ENCODE data around the gene PLVAP. TPM values are rescaled to one million over a fixed set of nuclear protein-coding genes. Genes with fewer than 3 reads are reported as not detected.

PLVAP gene
- total and polyA plus RNA-seq, 9 of the 15 experiments (the other 6 are each of a cell fraction or from before 2014, with no cell fraction given) = 0.09 to 0.84 (median 0.51) TPM; not detected in 4

GRCh38 chr19:17334414-17335409, 42.4 kb downstream of the PLVAP start, which contains the start of gene ANO8 (continued):
- TF ChIP-seq ZNF512 (tag; IDR thresholded peaks at IDR 0.05) = no peak
- TF ChIP-seq SREBF2 (CRISPR knock-in tag; IDR thresholded peaks at IDR 0.05) = no peak
- TF ChIP-seq FOS (IDR thresholded peaks at IDR 0.05; ENCODE audit: extremely low read depth, insufficient read length) = no peak
- no peak for TF ChIP-seq SMARCA5 (IDR thresholded peaks at IDR 0.05)
- TF ChIP-seq PTTG1 (tag; IDR thresholded peaks at IDR 0.05; ENCODE audit: low read depth) = no peak
- TF ChIP-seq HDAC8 (tag; IDR thresholded peaks at IDR 0.05) = 0 out of 2 replicates have a peak, but pooled peaks have one; percentile 24
- no peak for TF ChIP-seq ILK (tag; IDR thresholded peaks at IDR 0.05; ENCODE audit: borderline replicate concordance, low read depth)
- peak; percentile 72 for TF ChIP-seq HDAC2 (IDR thresholded peaks at IDR 0.05)
- TF ChIP-seq POU5F1 (IDR thresholded peaks at IDR 0.05; ENCODE audit: borderline replicate concordance, low read depth, low read length, partially characterized antibody) = no peak
- TF ChIP-seq ZNF57 (CRISPR knock-in tag; IDR thresholded peaks at IDR 0.05) = no peak
- no peak for TF ChIP-seq TRIM25 (IDR thresholded peaks at IDR 0.05; ENCODE audit: borderline replicate concordance)
- peak; percentile 65 for TF ChIP-seq MEIS2 (IDR thresholded peaks at IDR 0.05; ENCODE audit: partially characterized antibody)
- TF ChIP-seq SOX6 (IDR thresholded peaks at IDR 0.05) = peak; percentile 82
- TF ChIP-seq ETS2 (tag; IDR thresholded peaks at IDR 0.05; ENCODE audit: borderline replicate concordance, poor library complexity, severe bottlenecking) = no peak
- no peak for TF ChIP-seq XRCC3 (IDR thresholded peaks at IDR 0.05)
- TF ChIP-seq MTA2 (IDR thresholded peaks at IDR 0.05; ENCODE audit: low read depth) = no peak
- TF ChIP-seq ZFX (CRISPR knock-in tag; IDR thresholded peaks at IDR 0.05) = peak; percentile 92
- TF ChIP-seq TGIF2 (CRISPR knock-in tag; IDR thresholded peaks at IDR 0.05) = no peak; the same call in 1 of the 2 replicates
- no peak for TF ChIP-seq NFRKB (IDR thresholded peaks at IDR 0.05; ENCODE audit: low read depth)
- no peak for TF ChIP-seq ZSCAN32 (CRISPR knock-in tag; IDR thresholded peaks at IDR 0.05)
- peak; percentile 95 for TF ChIP-seq ATF7 (IDR thresholded peaks at IDR 0.05)
- peak; percentile 88 to 93 for TF ChIP-seq SIN3A (IDR thresholded peaks at IDR 0.05; ENCODE audit: borderline replicate concordance in 2 of 2, control insufficient read depth in 1 of 2, low read depth in 2 of 2, low read length in 2 of 2)
- no peak for TF ChIP-seq SPI1 (IDR thresholded peaks at IDR 0.05; ENCODE audit: borderline replicate concordance, low read depth, low read length)

All from K562 (cell line).